ENCODE results near the gene RNH1. TPM values are rescaled to one million over a fixed set of nuclear protein-coding genes. Genes with fewer than 3 reads are reported as not detected.

The RNH1 gene
- total RNA-seq, 4 donors from 2014 or later, result 138 to 197 (median 159) TPM

DNA sequence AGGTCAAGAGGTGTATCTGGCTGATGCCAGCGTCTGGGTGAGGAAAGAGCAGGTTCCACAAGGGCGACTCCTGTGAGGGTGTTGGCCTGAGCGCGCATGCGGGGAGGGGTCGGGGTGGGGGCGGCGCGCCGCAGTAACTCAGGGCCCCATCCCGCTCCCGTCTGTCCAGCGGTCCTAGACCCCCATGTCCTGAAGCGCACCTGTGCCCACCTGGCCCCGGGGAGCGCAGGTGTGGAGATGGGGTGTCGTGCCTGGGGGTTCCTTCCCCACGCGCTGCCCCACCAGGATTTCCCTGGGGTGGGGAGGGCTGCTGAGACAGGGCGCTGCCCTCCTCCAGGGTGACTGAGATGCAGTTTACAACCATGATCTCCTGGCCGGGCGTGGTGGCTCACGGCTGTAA lies 20.9 kb downstream of the RNH1 start:
- intact Hi-C loops (cut with DNase I; ENCODE audit: low total_unique reads), result no loop called here
- Histone ChIP-seq H3K4me3 (no peak overlapping the region), H3K9me3 (no peaks in the 10 kb centered on the region), H3K27ac (no peak overlapping the region), H3K27me3 (no peaks in the 10 kb centered on the region), H3K36me3 (peaks cover 0 to 16% of the 10 kb centered on the region in 2 donors), H3K4me1 (no peaks in the 10 kb centered on the region)
- no peak for TF ChIP-seq CTCF (IDR thresholded peaks at IDR 0.05 in 4 of 5, conservative IDR thresholded peaks at IDR 0.05 in 1 of 5)
- TF ChIP-seq POLR2A (IDR thresholded peaks at IDR 0.05), result no peak
- in situ Hi-C loops (cut with MboI; ENCODE audit: low sequenced_read_pairs in 4 of 4), result no loop called here
- ATAC-seq (no peak), DNase-seq (no peak)

GRCh38 chr11:484616-485015 lies 22.4 kb downstream of the RNH1 start:
- intact Hi-C loops (cut with DNase I; ENCODE audit: low total_unique reads) (no loop called here), in situ Hi-C loops (cut with MboI; ENCODE audit: low sequenced_read_pairs in 4 of 4) (no loop called here)
- no peak for DNase-seq
- no peak for ATAC-seq
- no peaks in the 10 kb centered on the region for H3K9me3 ChIP-seq
- no peak for TF ChIP-seq CTCF (IDR thresholded peaks at IDR 0.05 in 4 of 5, conservative IDR thresholded peaks at IDR 0.05 in 1 of 5)
- no peak for TF ChIP-seq POLR2A (IDR thresholded peaks at IDR 0.05)
- H3K27me3 ChIP-seq, result no peaks in the 10 kb centered on the region
- no peak overlapping the region for H3K4me3 ChIP-seq
- no peaks in the 10 kb centered on the region for H3K4me1 ChIP-seq
- H3K27ac ChIP-seq, result no peak overlapping the region
- peaks cover 0 to 2% of the 10 kb centered on the region in 2 donors for H3K36me3 ChIP-seq

DNA sequence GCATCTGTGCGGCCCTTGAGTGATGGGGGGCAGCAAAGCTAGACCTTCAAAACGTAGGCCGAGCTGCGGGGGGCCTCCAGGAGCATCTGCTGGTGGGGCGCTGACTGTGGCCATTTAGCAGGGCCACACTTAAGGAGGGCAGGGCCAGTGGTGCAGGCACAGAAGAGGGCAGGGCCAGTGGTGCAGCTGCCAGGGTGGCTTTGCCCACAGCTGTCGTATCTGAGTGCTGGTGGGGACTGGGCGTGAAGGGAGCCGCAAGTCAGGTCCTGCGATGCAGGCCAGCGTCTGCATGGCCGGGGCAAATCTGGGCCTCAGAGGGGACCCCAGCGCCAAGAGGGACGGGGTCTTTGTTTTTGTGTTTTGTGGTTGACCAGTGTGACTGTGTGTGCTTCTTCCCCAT lies 27.7 kb downstream of the RNH1 start:
- DNase-seq (no peak), ATAC-seq (no peak)
- in situ Hi-C loops (cut with MboI; ENCODE audit: low sequenced_read_pairs in 4 of 4), result no loop called here
- TF ChIP-seq POLR2A (IDR thresholded peaks at IDR 0.05), result no peak
- TF ChIP-seq CTCF (IDR thresholded peaks at IDR 0.05 in 4 of 5, conservative IDR thresholded peaks at IDR 0.05 in 1 of 5), result no peak
- intact Hi-C loops (cut with DNase I; ENCODE audit: low total_unique reads), result no loop called here
- no peaks in the 10 kb centered on the region for H3K27me3 ChIP-seq
- H3K4me3 ChIP-seq, result no peak overlapping the region
- H3K36me3 ChIP-seq, result peaks cover 0 to 5% of the 10 kb centered on the region in 2 donors
- H3K9me3 ChIP-seq, result no peaks in the 10 kb centered on the region
- no peaks in the 10 kb centered on the region for H3K4me1 ChIP-seq
- H3K27ac ChIP-seq, result no peak overlapping the region

- Histone ChIP-seq H3K36me3 (peaks cover 0 to 5% of the 10 kb centered on the region in 2 donors), H3K27me3 (no peaks in the 10 kb centered on the region), H3K27ac (no peak overlapping the region), H3K4me3 (no peak overlapping the region), H3K9me3 (no peaks in the 10 kb centered on the region), H3K4me1 (no peaks in the 10 kb centered on the region)
- ATAC-seq (no peak), DNase-seq (no peak)
- intact Hi-C loops (cut with DNase I; ENCODE audit: low total_unique reads), result no loop called here
- in situ Hi-C loops (cut with MboI; ENCODE audit: low sequenced_read_pairs in 4 of 4), result no loop called here
- TF ChIP-seq CTCF (IDR thresholded peaks at IDR 0.05 in 4 of 5, conservative IDR thresholded peaks at IDR 0.05 in 1 of 5) (no peak), POLR2A (IDR thresholded peaks at IDR 0.05) (no peak)
Measured at GRCh38 chr11:477052-477715, 29.9 kb downstream of the RNH1 start.

DNA sequence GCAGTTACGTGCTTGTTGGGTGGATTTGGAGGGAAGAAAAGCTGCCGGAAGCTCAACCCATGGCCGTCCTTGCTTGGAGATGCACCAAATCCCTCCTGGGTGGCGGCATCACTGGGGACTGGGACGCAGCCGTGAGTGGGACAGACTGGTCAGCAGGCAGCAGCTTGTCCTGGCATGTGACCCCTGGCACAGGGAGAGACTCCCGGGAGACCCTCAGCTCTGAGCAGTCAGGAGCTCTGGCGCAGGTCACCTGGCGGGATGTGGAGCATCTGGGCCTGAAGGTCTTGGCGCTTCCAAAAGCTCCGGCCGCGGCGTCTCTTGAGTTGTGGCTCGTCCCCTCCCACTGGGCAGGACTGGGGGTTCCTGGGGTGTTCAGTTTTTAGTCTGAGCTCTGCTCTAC lies 30.6 kb downstream of the RNH1 start:
- DNase-seq, result no peak
- TF ChIP-seq POLR2A (IDR thresholded peaks at IDR 0.05) (no peak), CTCF (IDR thresholded peaks at IDR 0.05 in 4 of 5, conservative IDR thresholded peaks at IDR 0.05 in 1 of 5) (no peak)
- intact Hi-C loops (cut with DNase I; ENCODE audit: low total_unique reads), result no loop called here

More for the DNA sequence above, 30.6 kb downstream of the RNH1 start:
- in situ Hi-C loops (cut with MboI; ENCODE audit: low sequenced_read_pairs in 4 of 4), result no loop called here
- Histone ChIP-seq H3K27ac (no peak overlapping the region), H3K4me3 (no peak overlapping the region), H3K9me3 (no peaks in the 10 kb centered on the region), H3K36me3 (peaks cover 0 to 5% of the 10 kb centered on the region in 2 donors), H3K4me1 (no peaks in the 10 kb centered on the region), H3K27me3 (no peaks in the 10 kb centered on the region)
- no peak for ATAC-seq
